SIG-M5 (cell line): ENCODE data around the gene TSHZ2.

Experiments
- DNase-seq: peaks from one replicate; lab custom pipeline; 2025; lab: John Stamatoyannopoulos, UW

TSHZ2 gene

DNA sequence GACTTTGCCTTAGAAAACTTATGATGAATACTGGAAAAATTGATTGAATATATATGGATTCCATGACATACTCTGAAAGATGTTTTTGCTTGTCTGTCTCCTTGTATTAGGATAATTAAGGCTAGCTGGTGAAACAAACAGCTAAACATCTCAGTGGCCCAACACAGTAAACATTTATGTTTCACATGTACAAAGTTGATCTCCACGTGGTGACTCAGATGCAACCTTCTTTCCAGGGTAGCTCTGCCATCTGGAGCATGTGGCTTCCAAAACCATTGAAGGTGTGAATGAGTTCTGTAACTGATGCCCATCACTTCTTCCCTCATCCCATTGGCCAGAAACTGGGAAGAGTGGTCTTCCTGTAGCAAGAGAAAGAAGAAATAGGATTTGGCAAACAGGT lies 196.3 kb downstream of the TSHZ2 start:
- no peak for DNase-seq

DNA sequence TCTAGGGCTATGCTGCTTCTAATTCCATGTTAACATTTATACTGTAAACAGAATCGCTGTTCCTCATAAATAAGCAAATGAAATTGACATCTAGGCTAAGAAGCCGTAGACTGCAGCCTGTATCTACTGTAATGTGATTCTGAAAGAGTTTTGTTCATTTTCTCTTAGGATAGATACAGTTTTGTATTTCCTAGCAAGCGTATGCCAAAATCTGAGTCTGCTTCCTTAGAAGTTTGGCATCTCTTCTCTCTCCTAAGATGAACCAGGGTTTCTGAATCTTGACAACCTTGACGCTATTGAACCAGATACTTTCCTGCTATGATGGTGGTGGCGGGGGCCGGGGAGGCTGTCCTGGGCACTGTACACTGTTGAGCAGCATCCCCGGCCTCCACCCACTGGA lies 198.0 kb downstream of the TSHZ2 start:
- DNase-seq = no peak

DNA sequence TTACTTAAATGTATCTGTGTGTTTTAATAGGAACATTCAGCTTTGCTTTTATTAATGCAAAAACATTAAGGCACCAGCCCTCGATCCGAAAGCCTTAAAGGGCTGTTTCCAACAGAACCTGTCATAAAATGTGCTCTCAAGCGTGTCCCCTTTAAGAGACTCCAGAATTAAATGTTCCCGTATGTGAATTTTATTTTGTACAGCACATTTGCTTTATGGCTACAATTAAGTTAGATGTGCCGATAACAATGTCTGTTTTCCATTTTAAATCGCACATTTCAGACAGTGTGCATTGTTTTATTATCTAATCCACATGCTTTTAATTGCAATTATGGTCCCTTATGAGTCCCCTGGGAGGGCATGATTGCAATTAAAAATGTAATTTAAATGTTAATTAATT lies 198.9 kb downstream of the TSHZ2 start:
- DNase-seq = no peak

- no peak for DNase-seq
These were observed 202.3 kb downstream of the TSHZ2 start for GRCh38 chr20:53174454-53174853.

- DNase-seq = no peak
These were observed 203.1 kb downstream of the TSHZ2 start for GRCh38 chr20:53175135-53175780.

- DNase-seq = no peak
These were observed 204.0 kb downstream of the TSHZ2 start for GRCh38 chr20:53176134-53176533.

DNA sequence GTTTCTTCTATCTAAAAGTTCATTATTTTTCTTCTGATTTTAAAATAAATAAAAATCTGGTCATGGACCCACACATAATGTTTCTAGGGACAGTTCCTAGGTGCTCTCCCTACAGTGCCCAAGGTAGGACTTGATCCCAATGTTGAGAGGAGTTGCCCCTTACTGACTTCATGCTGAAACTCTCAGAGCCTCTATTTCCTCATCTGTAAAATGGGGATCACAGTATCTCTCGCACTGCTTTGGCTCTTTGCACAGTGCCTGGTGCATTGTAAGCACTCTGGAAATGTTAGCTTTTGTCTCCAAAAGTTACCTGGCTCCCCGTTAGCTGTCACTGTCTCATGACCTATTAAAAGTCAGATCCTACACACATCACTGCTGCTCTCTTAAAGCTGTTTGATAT lies 205.5 kb downstream of the TSHZ2 start:
- no peak for DNase-seq

- no peak for DNase-seq
These were observed 207.6 kb downstream of the TSHZ2 start for GRCh38 chr20:53179749-53180148.

GRCh38 chr20:53180928-53181362 lies 208.8 kb downstream of the TSHZ2 start:
- DNase-seq = no peak

- DNase-seq = no peak
These were observed 209.8 kb downstream of the TSHZ2 start for GRCh38 chr20:53181866-53182376.

DNA sequence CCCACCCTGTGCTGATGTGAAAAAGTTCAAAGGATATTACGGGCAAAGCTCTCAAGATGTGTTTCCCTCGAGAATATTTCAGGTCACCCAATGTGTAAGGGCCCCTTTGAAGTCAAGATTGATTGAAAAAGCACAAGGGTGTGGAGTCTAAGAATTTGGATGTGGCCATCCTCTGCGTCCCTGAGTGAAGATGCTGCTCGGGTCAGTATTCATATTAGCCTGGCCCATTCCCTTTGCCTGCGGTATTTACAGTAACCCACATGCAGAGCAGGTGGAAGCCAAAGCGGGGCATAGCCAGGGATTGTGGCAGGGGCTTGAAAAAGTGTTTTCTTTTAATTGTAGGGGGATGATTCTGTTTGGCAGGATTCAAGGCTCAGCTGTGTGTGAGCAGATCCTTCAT lies 211.0 kb downstream of the TSHZ2 start:
- no peak for DNase-seq

- no peak for DNase-seq
These were observed 214.5 kb downstream of the TSHZ2 start for GRCh38 chr20:53186635-53187034.

- no peak for DNase-seq
These were observed 215.4 kb downstream of the TSHZ2 start for GRCh38 chr20:53187392-53188068.

- DNase-seq = no peak
These were observed 218.1 kb downstream of the TSHZ2 start for GRCh38 chr20:53190225-53190624.

DNA sequence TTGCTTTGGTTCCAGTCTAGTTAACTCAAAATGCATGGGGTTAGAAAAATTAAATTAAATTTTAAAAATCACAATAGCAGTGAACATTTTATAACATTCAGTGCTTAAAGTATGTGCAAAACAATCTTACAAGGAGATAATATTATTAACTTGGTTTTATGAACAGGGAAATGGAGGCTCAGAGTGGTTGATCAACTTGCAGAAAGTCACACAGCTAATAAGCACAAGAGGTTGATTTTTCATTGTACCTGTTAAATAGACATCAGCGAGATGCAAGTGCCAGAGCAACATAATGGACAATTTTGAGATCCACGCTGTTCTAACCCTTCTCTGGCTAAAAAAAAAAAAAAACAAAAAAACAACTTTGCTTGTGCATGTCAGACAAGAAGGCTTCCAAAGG lies 219.8 kb downstream of the TSHZ2 start:
- DNase-seq = no peak

- no peak for DNase-seq
These were observed 222.4 kb downstream of the TSHZ2 start for GRCh38 chr20:53194306-53195290.

- DNase-seq = no peak
These were observed 223.9 kb downstream of the TSHZ2 start for GRCh38 chr20:53195876-53196610.

DNA sequence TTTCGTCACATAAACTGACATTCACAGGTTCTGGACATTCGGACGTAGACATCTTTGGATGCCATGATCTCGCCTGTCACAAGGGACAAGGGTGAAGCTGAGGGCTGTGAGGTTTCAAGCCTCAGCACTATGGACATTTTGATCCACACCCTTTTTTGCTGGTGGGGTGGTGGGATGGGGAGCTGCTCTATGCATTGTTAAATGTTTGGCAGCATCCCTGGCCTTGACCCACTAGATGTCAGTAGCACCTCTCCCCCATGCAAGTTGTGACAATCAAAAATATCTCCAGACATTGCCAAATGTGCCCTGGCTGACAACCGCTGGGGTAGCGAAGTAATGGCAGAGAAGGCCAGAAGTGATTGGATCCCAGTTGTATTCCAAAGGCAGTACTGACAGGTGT lies 229.4 kb downstream of the TSHZ2 start:
- DNase-seq = no peak

- DNase-seq = no peak
These were observed 230.6 kb downstream of the TSHZ2 start for GRCh38 chr20:53202777-53203176.

DNA sequence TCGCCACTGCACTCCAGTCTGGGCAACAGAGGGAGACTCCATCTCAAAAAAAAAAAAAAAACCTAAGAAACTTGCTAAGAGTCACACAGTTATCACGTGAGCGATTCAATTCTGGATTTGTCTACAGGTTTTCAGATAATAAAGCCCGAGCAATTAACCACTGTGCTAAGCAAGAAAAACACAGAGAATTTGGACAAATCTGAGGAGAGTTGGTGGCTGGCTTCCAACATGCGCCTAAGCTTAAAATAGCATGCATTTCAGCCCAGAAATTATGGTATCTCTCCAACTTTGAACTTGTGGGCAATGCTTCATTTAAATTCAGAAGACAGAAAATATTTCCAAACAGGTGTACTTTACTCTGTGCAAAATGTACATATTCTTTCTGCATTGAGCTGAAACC lies 232.9 kb downstream of the TSHZ2 start:
- no peak for DNase-seq

DNA sequence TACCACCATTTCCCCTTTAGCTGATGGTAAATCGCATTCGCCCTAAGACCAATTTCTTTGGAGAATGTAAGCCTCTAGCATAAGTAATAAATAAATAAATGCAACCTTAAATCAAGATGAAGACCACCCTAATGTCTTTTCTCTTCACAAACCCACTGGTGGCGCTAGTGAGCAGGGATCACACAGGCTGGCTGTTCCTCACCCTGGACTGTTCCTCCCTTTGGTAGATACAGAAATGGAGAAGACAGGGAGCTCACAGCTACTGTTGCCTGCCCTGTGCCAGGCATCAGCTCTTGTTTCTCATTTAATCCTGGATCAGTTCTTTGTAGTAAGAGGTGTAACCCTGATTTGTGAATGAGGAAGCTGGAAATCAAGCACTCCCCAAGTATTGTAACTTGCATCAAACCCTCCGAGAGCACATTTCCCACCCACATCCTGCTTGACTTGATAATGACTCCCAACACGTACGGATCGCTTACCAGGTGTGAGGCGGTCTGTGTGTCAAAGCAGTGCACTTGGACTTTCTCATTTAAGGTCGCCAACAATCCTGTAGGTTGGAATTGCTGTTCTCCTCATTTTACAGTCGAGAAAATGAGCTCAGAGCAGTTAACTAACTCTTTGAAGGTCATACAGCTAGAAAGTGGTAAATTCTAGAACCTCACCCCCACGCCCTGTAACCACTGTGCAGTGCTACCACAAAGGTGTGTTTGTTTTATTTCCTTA lies 236.1 kb downstream of the TSHZ2 start:
- no peak for DNase-seq
